Measurements from ENCODE around the gene FKBP6.
"Not testable (repeated sequence)": the region's sequence is repeated elsewhere in the genome, so short reads cannot be mapped to it uniquely, and the experiment has no call there.

GRCh38 chr7:73297235-73297634 is 30.7 kb upstream of the FKBP6 start:
- TF ChIP-seq CTCF (IDR thresholded peaks at IDR 0.05 in 8 of 11, conservative IDR thresholded peaks at IDR 0.05 in 3 of 11); POLR2A (IDR thresholded peaks at IDR 0.05): not testable (repeated sequence)

Data from spleen (tissue), 7 donors.